GM13976 (cell line): ENCODE results near the gene ALDH16A1.
A peak's percentile ranks its signal among the peaks of the same experiment; 100 is the strongest.

ENCODE experiments used
- DNase-seq: peaks from one replicate; pipeline ENCODE4 v3.0.0; 2012; ENCODE audit warnings: low spot score
- CTCF ChIP-seq: IDR thresholded peaks from 2 replicates; pipeline ENCODE4 v1.5.1; 2012; ENCODE audit warnings: borderline replicate concordance, mild to moderate bottlenecking; ENCODE audit not compliant: insufficient read depth; ENCODE audit errors: extremely low read depth, missing control alignments, control extremely low read depth
- in situ Hi-C: fragments of 300-500 bp; cut with MboI; formaldehyde crosslinking; loops from one replicate; pipeline ENCODE4 v1.12.0; 2022; ENCODE audit warnings: low sequenced_read_pairs, mixed read lengths, inconsistent platforms; ENCODE audit not compliant: unreplicated experiment

The ALDH16A1 gene

DNA sequence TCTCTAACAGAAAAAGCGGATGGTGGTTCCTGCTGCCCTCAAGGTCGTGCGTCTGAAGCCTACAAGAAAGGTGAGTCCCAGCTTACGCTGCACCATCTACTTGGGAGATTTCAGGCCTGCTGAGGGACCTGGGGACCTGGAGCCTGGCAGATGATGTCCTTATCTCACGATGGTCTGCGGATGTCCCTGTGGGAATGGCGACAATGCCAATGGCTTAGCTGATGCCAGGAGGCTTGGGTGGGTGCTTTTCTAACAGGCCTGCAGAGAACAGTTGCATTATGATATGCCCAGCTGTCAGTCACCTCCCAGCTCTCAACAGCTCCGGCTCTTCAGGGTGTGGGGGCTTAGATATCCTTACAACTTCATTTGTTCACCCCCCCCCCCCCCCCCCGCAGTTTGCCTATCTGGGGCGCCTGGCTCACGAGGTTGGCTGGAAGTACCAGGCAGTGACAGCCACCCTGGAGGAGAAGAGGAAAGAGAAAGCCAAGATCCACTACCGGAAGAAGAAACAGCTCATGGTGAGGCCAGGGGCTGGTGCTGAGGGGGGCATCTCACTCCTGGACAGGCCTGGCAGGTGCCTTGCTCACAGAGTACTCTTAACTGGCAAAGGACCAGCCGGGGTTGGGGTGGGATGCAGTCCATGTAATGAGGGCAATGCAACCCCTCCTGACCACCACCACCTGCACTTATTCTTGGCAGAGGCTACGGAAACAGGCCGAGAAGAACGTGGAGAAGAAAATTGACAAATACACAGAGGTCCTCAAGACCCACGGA is 38.2 kb downstream of the ALDH16A1 start:
- no peak for TF ChIP-seq CTCF
- in situ Hi-C loops: no loop called here
- no peak for DNase-seq

DNA sequence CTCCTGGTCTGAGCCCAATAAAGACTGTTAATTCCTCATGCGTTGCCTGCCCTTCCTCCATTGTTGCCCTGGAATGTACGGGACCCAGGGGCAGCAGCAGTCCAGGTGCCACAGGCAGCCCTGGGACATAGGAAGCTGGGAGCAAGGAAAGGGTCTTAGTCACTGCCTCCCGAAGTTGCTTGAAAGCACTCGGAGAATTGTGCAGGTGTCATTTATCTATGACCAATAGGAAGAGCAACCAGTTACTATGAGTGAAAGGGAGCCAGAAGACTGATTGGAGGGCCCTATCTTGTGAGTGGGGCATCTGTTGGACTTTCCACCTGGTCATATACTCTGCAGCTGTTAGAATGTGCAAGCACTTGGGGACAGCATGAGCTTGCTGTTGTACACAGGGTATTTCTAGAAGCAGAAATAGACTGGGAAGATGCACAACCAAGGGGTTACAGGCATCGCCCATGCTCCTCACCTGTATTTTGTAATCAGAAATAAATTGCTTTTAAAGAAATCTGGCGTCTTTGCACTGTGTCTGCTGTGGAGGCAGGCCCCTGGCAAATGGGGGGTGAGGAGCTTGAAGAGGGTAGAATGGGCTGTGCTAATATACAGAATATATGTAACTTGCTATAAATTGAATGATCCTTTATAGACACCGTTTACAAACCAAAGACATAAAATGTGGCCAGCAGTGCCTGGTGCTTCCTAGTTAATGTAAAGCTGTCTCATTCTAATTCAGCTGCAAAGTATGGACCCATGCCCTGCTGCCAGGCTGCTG is 39.0 kb downstream of the ALDH16A1 start:
- no peak for DNase-seq
- in situ Hi-C loops: no loop called here
- no peak for TF ChIP-seq CTCF

DNA sequence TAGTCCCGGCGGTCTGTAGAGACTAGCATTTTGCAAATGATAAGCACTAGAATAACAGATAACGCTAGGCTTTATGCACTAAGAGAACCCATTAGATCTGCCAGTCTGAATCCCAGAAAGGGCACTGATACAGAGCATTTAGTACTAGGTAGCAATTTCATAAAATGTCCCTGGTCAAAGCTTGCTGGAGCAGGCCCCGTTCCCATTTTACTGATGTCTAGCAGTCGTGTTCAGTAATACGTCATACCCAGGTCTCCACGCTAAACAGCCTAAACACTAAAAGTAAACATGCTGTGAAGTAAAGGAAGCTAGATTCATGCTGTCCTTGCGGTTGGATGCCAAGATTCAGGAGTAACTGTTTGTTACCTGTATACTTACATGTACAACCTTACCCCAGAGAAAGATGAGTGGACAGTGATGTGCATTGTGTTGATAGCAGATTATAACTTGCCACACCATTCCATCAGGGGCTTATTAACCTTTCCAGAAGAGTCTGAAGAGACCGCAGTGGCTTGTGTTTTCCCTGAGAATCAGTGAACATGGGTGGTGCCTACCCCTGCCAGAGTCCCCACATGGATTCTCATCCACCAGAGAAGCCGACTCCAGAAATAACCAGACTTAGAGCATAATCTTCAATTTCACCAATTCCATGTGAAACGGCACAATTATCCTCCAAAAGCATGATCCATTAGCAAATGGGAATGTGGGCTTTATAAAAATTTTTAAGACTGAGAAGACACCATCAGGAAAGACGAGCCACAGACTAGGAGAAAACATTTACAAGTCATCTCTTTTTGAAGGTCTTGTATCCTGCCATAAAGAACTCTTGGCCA is 39.8 kb downstream of the ALDH16A1 start:
- TF ChIP-seq CTCF: no peak
- no peak for DNase-seq
- in situ Hi-C loops: no loop called here

- no peak for TF ChIP-seq CTCF
- no peak for DNase-seq
- in situ Hi-C loops: no loop called here
Observed at GRCh38 chr19:49496574-49497008, 43.6 kb downstream of the ALDH16A1 start.

DNA sequence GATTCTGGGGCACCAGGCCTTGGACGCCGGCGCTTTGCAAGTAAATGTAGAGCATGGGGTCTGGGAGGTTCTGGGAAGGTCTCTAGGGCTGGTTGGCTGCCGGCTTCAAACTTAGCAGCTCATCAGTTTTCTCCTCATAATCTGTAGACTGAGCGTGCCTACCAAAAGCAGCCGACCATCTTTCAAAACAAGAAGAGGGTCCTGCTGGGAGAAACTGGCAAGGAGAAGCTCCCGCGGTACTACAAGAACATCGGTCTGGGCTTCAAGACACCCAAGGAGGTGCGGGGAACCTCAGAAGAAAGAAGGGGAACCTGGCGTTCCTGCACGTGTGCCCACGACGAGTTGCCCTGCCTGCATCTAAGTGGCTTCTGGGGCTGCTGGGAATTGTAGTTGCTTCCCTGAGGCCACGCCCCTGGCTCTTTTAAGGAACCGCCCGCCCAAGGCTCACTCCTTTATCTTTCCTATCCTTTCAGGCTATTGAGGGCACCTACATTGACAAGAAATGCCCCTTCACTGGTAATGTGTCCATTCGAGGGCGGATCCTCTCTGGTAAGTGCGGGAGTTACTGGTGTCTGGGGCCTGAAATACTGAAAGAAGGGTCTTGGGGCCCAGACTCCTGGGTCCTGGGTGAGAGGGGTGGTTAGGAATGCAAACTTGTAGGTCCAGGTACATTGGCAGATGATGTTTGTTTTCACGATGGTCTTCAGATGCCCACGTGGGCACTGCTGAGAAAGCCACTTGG is 44.2 kb downstream of the ALDH16A1 start:
- peak; percentile 61 for DNase-seq
- in situ Hi-C loops: no loop called here
- TF ChIP-seq CTCF: no peak

- in situ Hi-C loops: no loop called here
- no peak for TF ChIP-seq CTCF
- no peak for DNase-seq
Observed at GRCh38 chr19:49497789-49498103, 44.7 kb downstream of the ALDH16A1 start.
